NCI-H1694 treated with DMSO at 0.1 percent for 48 hours (cell line): ENCODE measurements around the gene PEAK1.

ENCODE experiments used
- DNase-seq: peaks from one replicate; lab custom pipeline; 2025; lab: John Stamatoyannopoulos, UW

Gene PEAK1

GRCh38 chr15:77063249-77063648, 356.7 kb downstream of the PEAK1 start:
- DNase-seq = no peak

GRCh38 chr15:77060546-77060945, 359.4 kb downstream of the PEAK1 start:
- DNase-seq = no peak

GRCh38 chr15:77059786-77060361, 360.0 kb downstream of the PEAK1 start:
- DNase-seq = no peak

- DNase-seq = no peak
Observed at GRCh38 chr15:77058468-77058867, 361.4 kb downstream of the PEAK1 start.

- DNase-seq = no peak
Observed at GRCh38 chr15:77057685-77058084, 362.2 kb downstream of the PEAK1 start.

- no peak for DNase-seq
Observed at GRCh38 chr15:77057072-77057471, 362.8 kb downstream of the PEAK1 start.

GRCh38 chr15:77053709-77054108, 366.2 kb downstream of the PEAK1 start:
- no peak for DNase-seq

- DNase-seq = no peak
Observed at GRCh38 chr15:77052556-77052955, 367.3 kb downstream of the PEAK1 start.
